ENCODE measurements around the gene RNF112. TPM values are rescaled to one million over a fixed set of nuclear protein-coding genes. Genes with fewer than 3 reads are reported as not detected.

The RNF112 gene
- total RNA-seq, 1 experiment from 2014 or later: 0.81 TPM

DNA sequence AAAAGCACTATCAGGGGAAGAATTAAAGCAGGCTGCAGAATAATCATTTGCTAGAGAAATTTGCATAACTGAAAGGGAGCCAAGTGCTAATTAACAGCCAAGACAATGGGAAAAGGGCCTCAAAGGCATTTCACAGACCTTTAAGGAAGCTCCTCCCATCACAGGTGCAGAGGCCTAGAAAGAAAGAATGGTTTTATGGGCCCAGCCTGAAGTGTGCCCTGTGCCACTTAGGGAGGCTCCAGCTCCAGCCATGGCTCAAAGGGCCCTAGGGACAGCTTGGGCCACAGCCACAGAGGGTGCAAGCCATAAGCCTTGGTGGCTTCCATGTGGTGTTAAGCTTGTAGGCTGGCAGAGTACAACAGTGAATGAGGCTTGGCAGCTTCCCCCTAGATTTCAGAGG lies 50.1 kb downstream of the RNF112 start:
- Histone ChIP-seq H3K4me1 (ENCODE audit: insufficient read depth, low read length) (peaks cover 25% of the 10 kb centered on the region), H3K4me2 (ENCODE audit: insufficient read depth, insufficient read length, low read length) (peak overlapping the region; percentile 28), H3K14ac (ENCODE audit: insufficient read depth, low read length) (no peak overlapping the region)

More for the DNA sequence above, 50.1 kb downstream of the RNF112 start:
- H3K23ac ChIP-seq (ENCODE audit: insufficient read length, low read depth, low read length): no peak overlapping the region
- H2AFZ ChIP-seq (ENCODE audit: low read length): no peak overlapping the region
- H3K79me2 ChIP-seq (ENCODE audit: insufficient read depth, low read length): no peaks in the 10 kb centered on the region
- no peak overlapping the region for H3K9ac ChIP-seq (ENCODE audit: extremely low read depth, insufficient read length, low read length)
- H3K56ac ChIP-seq (ENCODE audit: insufficient read length, low read depth, low read length): no peak overlapping the region
- Mint-ChIP-seq H3K9me3 (no peaks in the 10 kb centered on the region; a peak in 1 of 5 replicates), H3K4me1 (peaks cover 87 to 96% of the 10 kb centered on the region in 2 experiments), H3K27ac (peak overlapping the region; percentile 92 to 99 (median 94)), H3K4me3 (peak overlapping the region; percentile 6 to 68; a peak in 2 of 5 replicates), H3K27me3 (ENCODE audit: low read depth) (no peaks in the 10 kb centered on the region), H3K36me3 (ENCODE audit: insufficient read depth in 1 of 3, low read depth in 3 of 3) (no peaks in the 10 kb centered on the region)
- H3K18ac ChIP-seq (ENCODE audit: insufficient read length, low read depth, low read length): no peak overlapping the region
- no peak overlapping the region for H4K8ac ChIP-seq (replicated peaks; ENCODE audit: insufficient read length, low read depth, low read length)
- H3K9me3 ChIP-seq (ENCODE audit: control insufficient read depth, low read depth, low read length): no peaks in the 10 kb centered on the region
- no peak overlapping the region for H2BK15ac ChIP-seq (ENCODE audit: low read depth, low read length)
- TF ChIP-seq, protein P1, sequence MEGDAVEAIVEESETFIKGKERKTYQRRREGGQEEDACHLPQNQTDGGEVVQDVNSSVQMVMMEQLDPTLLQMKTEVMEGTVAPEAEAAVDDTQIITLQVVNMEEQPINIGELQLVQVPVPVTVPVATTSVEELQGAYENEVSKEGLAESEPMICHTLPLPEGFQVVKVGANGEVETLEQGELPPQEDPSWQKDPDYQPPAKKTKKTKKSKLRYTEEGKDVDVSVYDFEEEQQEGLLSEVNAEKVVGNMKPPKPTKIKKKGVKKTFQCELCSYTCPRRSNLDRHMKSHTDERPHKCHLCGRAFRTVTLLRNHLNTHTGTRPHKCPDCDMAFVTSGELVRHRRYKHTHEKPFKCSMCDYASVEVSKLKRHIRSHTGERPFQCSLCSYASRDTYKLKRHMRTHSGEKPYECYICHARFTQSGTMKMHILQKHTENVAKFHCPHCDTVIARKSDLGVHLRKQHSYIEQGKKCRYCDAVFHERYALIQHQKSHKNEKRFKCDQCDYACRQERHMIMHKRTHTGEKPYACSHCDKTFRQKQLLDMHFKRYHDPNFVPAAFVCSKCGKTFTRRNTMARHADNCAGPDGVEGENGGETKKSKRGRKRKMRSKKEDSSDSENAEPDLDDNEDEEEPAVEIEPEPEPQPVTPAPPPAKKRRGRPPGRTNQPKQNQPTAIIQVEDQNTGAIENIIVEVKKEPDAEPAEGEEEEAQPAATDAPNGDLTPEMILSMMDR (conservative IDR thresholded peaks at IDR 0.05): no peak
- no peaks in the 10 kb centered on the region for H3K27me3 ChIP-seq (ENCODE audit: insufficient read depth, low read length)
- no peak overlapping the region for H4K5ac ChIP-seq (ENCODE audit: insufficient read length, low read depth, low read length)
- no peak overlapping the region for H4K91ac ChIP-seq (ENCODE audit: insufficient read length, low read depth, low read length)
- H4K20me1 ChIP-seq (ENCODE audit: control insufficient read depth, insufficient read depth, insufficient read length): no peaks in the 10 kb centered on the region
- no peak overlapping the region for H2BK120ac ChIP-seq (ENCODE audit: low read depth, low read length, poor library complexity, severe bottlenecking)
- H3K4ac ChIP-seq (ENCODE audit: low read depth, low read length): no peak overlapping the region
- peaks cover 3% of the 10 kb centered on the region for H3K23me2 ChIP-seq (ENCODE audit: insufficient read length, low read depth, low read length, poor library complexity, severe bottlenecking)
- no peak overlapping the region for H2BK5ac ChIP-seq (ENCODE audit: insufficient read length, low read length)
- no peak overlapping the region for H2BK12ac ChIP-seq (ENCODE audit: insufficient read length, low read depth, low read length)
- DNase-seq: peak; percentile 85
- no peak overlapping the region for H3T11ph ChIP-seq (ENCODE audit: low read length)
- peak overlapping the region; percentile 38 for H3K27ac ChIP-seq (ENCODE audit: insufficient read length, low read depth, low read length)
- H2AK5ac ChIP-seq (ENCODE audit: insufficient read length, low read length): no peak overlapping the region
- H2BK20ac ChIP-seq (ENCODE audit: low read depth, low read length, poor library complexity, severe bottlenecking): no peak overlapping the region
- no peaks in the 10 kb centered on the region for H3K79me1 ChIP-seq (ENCODE audit: insufficient read depth, low read depth, low read length, poor library complexity, severe bottlenecking)

Measured in H9 (cell line).